ENCODE results near the gene LAMA2.

LAMA2 gene, protein sequence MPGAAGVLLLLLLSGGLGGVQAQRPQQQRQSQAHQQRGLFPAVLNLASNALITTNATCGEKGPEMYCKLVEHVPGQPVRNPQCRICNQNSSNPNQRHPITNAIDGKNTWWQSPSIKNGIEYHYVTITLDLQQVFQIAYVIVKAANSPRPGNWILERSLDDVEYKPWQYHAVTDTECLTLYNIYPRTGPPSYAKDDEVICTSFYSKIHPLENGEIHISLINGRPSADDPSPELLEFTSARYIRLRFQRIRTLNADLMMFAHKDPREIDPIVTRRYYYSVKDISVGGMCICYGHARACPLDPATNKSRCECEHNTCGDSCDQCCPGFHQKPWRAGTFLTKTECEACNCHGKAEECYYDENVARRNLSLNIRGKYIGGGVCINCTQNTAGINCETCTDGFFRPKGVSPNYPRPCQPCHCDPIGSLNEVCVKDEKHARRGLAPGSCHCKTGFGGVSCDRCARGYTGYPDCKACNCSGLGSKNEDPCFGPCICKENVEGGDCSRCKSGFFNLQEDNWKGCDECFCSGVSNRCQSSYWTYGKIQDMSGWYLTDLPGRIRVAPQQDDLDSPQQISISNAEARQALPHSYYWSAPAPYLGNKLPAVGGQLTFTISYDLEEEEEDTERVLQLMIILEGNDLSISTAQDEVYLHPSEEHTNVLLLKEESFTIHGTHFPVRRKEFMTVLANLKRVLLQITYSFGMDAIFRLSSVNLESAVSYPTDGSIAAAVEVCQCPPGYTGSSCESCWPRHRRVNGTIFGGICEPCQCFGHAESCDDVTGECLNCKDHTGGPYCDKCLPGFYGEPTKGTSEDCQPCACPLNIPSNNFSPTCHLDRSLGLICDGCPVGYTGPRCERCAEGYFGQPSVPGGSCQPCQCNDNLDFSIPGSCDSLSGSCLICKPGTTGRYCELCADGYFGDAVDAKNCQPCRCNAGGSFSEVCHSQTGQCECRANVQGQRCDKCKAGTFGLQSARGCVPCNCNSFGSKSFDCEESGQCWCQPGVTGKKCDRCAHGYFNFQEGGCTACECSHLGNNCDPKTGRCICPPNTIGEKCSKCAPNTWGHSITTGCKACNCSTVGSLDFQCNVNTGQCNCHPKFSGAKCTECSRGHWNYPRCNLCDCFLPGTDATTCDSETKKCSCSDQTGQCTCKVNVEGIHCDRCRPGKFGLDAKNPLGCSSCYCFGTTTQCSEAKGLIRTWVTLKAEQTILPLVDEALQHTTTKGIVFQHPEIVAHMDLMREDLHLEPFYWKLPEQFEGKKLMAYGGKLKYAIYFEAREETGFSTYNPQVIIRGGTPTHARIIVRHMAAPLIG (N-terminal part only)

DNA sequence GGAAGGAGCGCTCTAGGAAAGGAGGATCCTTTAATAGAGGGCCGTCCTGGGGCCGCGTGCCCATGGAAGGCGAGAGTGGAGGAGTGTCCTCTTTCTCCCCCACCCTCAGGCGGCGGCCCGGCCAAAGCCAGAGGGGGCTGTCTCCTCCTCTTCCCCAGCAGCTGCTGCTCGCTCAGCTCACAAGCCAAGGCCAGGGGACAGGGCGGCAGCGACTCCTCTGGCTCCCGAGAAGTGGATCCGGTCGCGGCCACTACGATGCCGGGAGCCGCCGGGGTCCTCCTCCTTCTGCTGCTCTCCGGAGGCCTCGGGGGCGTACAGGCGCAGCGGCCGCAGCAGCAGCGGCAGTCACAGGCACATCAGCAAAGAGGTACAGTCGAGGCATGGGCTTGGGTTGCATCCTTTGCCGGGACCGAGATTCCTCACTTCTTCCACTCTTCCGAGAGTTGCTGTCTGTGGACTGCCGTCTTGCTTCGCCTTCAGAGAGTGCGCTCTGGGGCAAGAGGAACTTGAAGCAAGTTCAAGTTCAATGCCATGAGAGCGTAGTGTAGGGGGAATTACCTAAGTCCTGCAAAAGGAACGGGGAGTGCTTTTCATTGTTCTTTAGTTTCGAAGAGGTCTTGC is at the start of gene LAMA2:
Gene LAMA2 (plus strand): TSS at position 148 of the 621 bp plus-strand sequence. CDS start 108 bp downstream, at position 256.
- TF ChIP-seq CTCF (IDR thresholded peaks at IDR 0.05; ENCODE audit: low read depth, low read length, missing control alignments): peak; percentile 25
- DNase-seq (ENCODE audit: extremely low read depth, low read depth): peak; percentile 25
- peak within 1 kb of the TSS; percentile 55 for H3K4me3 ChIP-seq (replicated peaks; ENCODE audit: low read depth, low read length)

DNA sequence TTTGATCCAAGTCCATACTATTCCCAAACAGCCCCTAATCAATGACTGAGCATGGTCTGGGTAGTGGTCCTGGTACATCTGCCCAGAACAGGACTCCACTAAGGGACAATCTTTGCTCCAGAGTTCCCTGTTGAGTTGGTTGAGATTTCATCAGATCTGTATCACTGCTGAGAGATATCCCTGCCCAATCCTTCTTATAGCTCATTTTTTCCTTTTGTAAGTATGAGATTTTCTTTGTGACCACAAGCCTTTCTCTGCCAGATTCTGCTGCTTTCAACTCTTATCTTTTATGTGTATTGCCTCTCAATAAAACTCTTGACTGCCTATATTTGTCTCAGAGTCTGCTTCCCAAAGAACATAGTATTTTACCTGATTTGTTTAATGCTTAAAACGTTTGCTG is 46.2 kb upstream of the LAMA2 start:
- no peak overlapping the region for H3K4me3 ChIP-seq (replicated peaks; ENCODE audit: low read depth, low read length)
- TF ChIP-seq CTCF (IDR thresholded peaks at IDR 0.05; ENCODE audit: low read depth, low read length, missing control alignments): no peak
- DNase-seq (ENCODE audit: extremely low read depth, low read depth): no peak

- no peak for DNase-seq (ENCODE audit: extremely low read depth, low read depth)
- TF ChIP-seq CTCF (IDR thresholded peaks at IDR 0.05; ENCODE audit: low read depth, low read length, missing control alignments): no peak
These were observed 41.4 kb upstream of the LAMA2 start for GRCh38 chr6:128841518-128841917.

GRCh38 chr6:128844598-128844997 is 38.3 kb upstream of the LAMA2 start:
- H3K4me3 ChIP-seq (replicated peaks; ENCODE audit: low read depth, low read length): no peak overlapping the region
- TF ChIP-seq CTCF (IDR thresholded peaks at IDR 0.05; ENCODE audit: low read depth, low read length, missing control alignments): no peak
- no peak for DNase-seq (ENCODE audit: extremely low read depth, low read depth)

More at GRCh38 chr6:128841518-128841917, 41.4 kb upstream of the LAMA2 start:
- H3K4me3 ChIP-seq (replicated peaks; ENCODE audit: low read depth, low read length): no peak overlapping the region

DNA sequence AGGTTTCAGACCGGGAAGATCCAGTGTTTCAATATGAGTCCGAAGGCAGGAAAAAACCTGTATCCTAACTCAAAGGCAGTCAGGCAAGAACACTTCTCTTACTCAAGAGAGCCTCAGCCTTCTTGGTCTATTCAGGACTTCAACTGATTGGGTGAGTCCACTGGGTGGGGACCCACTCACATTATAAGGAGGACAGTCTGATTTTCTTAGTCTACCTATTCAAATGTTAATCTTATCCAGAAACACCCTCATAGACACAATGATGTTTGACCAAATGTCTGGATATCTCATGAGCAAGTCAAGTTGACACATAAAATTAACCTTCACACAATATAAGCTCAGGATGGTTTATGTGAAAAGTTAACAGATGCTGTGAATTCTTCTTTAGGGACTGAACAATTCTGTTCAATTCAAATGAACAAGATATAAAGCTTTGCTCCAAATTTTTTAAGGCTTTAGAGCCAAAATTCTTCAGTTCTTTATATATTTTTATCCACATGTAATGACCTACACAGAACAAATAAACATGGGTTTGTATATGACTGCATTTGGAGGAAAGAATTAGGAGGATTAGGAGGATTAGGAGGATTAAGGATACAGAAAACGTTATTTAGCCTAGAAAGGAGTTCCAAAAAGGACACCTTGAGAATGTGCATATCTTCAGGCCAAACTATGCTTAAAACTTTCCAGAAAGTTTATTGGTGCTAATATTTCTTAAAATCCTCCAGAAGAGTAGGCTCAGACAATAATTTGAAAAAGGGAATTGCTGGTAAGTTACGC is 35.3 kb upstream of the LAMA2 start:
- DNase-seq (ENCODE audit: extremely low read depth, low read depth): no peak
- no peak for TF ChIP-seq CTCF (IDR thresholded peaks at IDR 0.05; ENCODE audit: low read depth, low read length, missing control alignments)
- H3K4me3 ChIP-seq (replicated peaks; ENCODE audit: low read depth, low read length): no peak overlapping the region

All from HFF-Myc (cell line).